ENCODE results near the gene UNC79.
"Not testable (repeated sequence)": the region's sequence is repeated elsewhere in the genome, so short reads cannot be mapped to it uniquely, and the experiment has no call there.

The UNC79 gene

GRCh38 chr14:93410893-93411292 is 19.8 kb upstream of the UNC79 start:
- no peak overlapping the region for H3K27ac ChIP-seq
- TF ChIP-seq, protein P1, sequence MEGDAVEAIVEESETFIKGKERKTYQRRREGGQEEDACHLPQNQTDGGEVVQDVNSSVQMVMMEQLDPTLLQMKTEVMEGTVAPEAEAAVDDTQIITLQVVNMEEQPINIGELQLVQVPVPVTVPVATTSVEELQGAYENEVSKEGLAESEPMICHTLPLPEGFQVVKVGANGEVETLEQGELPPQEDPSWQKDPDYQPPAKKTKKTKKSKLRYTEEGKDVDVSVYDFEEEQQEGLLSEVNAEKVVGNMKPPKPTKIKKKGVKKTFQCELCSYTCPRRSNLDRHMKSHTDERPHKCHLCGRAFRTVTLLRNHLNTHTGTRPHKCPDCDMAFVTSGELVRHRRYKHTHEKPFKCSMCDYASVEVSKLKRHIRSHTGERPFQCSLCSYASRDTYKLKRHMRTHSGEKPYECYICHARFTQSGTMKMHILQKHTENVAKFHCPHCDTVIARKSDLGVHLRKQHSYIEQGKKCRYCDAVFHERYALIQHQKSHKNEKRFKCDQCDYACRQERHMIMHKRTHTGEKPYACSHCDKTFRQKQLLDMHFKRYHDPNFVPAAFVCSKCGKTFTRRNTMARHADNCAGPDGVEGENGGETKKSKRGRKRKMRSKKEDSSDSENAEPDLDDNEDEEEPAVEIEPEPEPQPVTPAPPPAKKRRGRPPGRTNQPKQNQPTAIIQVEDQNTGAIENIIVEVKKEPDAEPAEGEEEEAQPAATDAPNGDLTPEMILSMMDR (conservative IDR thresholded peaks at IDR 0.05) = no peak

GRCh38 chr14:93425136-93425535 is 5.6 kb upstream of the UNC79 start:
- H3K27ac ChIP-seq = not testable (repeated sequence)

DNA sequence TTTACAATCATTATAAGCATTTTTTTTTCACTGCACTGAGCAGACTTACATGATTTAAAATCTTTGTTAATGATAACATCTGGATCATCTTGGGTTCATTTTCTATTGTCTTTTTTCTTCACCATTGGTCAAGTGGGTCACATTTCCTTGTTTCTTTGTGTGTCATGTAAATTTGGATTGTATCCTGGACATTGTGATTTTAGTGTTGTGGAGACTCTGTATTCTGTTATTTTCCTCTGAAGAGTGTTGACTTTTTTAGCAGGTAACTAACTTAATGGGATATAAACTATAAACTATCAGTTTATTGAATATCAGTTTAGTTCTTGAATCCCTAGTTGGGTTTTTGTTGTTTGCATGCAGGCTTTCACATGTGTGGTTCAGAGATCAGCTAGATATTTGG is 4.0 kb upstream of the UNC79 start:
- no peak overlapping the region for H3K27ac ChIP-seq
- TF ChIP-seq, protein P1 (conservative IDR thresholded peaks at IDR 0.05) = no peak

DNA sequence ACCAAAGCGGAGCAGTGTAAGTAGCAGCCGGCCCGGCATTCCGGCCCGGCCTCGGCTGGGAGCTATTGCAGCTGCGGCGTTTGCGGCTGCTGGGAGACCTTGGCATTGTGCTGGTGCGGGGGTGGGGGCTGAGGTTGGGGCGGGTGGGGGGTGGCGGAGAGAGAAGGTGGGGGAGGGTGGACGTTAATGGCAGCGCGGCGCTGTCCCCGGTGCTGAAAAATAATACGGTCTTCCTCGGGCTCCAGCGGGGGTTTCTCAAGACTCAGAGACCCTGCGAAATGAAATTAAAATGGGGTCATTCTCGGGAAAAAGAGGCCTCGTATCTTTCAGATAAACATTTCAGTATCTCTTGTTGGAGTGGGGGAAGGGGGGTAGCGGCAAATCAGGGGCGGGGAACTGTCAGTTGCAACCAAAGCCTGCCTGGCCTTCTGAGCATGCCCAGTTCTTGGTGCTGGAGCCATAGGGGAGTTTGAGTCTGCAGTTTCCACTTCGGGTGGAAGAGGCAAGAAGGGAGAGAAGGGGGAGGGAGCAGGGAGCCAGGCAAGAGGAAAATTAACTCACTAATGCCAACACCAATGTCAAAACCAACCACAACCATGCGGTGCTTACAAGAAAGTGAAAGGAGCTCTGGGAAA is 414 bp downstream of the UNC79 start:
- TF ChIP-seq, protein P1 (conservative IDR thresholded peaks at IDR 0.05) = no peak
- peak overlapping the region; percentile 86 for H3K27ac ChIP-seq

GRCh38 chr14:93454224-93454623 is 23.5 kb downstream of the UNC79 start:
- H3K27ac ChIP-seq = no peak overlapping the region
- TF ChIP-seq, protein P1 (conservative IDR thresholded peaks at IDR 0.05) = no peak

- H3K27ac ChIP-seq = no peak overlapping the region
Measured at GRCh38 chr14:93456356-93456755, 25.6 kb downstream of the UNC79 start.

DNA sequence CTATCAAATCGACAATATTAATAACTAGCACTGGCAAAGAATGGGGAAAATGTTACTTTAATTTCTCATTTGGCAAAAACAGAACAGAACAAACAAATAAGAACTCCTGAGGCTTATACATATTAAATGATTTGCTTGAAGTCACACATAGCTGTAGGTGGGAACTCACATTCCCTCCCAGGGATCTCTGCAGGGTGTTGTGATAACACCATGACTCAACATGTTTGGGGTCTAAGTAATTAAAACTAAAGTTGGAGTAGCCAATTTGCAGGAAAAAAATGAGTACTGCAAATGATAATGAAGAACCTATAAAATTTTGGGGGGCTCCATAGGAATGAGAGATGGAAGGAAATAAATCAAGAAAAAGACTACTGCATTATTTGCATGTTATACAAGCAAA is 27.5 kb downstream of the UNC79 start:
- TF ChIP-seq, protein P1 (conservative IDR thresholded peaks at IDR 0.05) = no peak
- H3K27ac ChIP-seq = no peak overlapping the region

More at GRCh38 chr14:93456356-93456755, 25.6 kb downstream of the UNC79 start:
- TF ChIP-seq, protein P1 (conservative IDR thresholded peaks at IDR 0.05) = no peak

- H3K27ac ChIP-seq = no peak overlapping the region
Measured at GRCh38 chr14:93462479-93462878, 31.7 kb downstream of the UNC79 start.

More at GRCh38 chr14:93462479-93462878, 31.7 kb downstream of the UNC79 start:
- TF ChIP-seq, protein P1 (conservative IDR thresholded peaks at IDR 0.05) = no peak

All from VCaP (cell line).